ENCODE measurements around the gene COG6.

COG6 gene

DNA sequence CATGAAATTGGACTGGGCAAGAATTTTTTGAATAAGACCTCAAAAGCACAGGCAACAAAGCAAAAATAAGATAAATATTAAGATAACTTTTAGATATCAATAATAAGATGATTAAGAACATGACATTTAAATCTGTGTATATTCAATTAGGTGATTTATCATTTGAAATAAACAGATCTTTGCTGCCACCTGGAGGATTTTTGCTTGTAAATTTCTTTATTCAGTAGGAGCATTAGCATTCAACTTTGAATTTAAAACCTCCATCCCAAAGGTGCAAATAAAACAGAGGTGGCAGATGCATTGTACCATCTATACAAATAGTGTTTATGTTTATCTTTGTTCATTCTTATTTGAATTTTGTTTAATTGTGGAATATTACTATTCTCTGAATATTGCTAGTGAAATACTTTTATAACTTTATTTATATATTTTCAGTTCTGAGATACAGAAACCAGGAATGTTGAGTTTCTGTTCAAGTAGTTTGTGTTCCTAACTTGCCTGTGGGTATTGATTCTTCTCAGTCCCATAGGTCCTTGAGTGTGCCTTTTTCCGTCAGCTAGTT, 20.9 kb downstream of the COG6 start:
- no peak for DNase-seq (ENCODE audit: low read depth in 2 of 2)

GRCh38 chr13:39682310-39682709, 26.8 kb downstream of the COG6 start:
- no peak for DNase-seq (ENCODE audit: low read depth in 2 of 2)

GRCh38 chr13:39682788-39683187, 27.3 kb downstream of the COG6 start:
- DNase-seq (ENCODE audit: low read depth in 2 of 2), result no peak

- peak; percentile 19 to 22 for DNase-seq (ENCODE audit: low read depth in 2 of 2)
Observed at GRCh38 chr13:39684531-39685137, 29.2 kb downstream of the COG6 start.

DNA sequence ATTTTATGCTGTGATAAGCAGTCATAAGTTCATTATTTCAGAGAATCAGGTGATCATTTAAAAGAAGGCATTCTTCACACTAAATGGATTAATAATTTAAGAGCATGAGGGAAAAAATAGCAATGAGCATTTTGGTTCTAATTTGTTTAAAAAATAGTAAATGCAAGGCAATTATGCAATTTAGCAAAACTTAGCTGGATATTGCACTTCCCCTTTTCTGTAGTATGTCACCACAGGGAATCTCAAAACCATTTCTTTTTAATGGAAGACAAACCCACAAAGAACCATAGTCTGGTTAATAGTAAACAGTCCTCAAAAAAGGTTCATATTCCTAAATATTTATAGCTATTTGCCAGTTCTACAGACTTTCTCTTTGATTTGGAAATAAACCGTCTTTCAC, 30.2 kb downstream of the COG6 start:
- DNase-seq (ENCODE audit: low read depth in 2 of 2), result no peak

GRCh38 chr13:39688278-39688677, 32.8 kb downstream of the COG6 start:
- DNase-seq (ENCODE audit: low read depth in 2 of 2), result no peak

DNA sequence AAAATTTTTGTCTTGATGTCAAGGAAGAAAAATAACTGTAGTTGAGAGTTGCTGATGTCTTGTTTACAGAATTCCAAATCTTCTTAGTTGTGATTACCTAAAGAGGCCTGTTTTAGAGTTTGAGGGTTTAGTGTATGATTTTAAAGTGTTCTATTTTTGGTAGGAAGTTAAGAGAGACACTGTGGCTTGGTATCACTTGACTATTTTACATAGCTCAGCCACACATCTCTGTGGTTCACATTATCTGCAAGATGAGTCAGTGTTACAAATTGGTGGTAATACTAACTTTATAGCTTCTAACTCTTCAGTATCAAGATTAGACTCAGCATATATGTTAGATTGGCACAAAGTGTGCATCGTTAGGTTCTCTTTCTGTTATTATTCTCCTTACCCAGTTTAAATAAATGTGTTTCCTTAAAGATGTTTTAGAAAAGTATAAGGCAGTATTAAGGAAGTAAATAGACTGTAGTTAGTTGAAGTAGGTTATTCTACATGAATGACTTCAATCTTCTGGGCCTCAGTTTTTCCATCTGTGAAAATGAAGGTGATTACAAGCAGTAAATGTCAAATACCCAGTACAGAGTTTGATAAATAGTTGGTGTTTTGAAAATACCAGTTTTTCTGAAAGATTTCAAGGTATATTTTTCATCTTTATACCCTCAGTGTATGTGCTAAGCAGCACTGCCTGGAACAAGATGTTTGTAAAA, 33.4 kb downstream of the COG6 start:
- peak in 1 of 2 experiments; percentile 3 for DNase-seq (ENCODE audit: low read depth in 2 of 2)

- peak; percentile 8 to 9 for DNase-seq (ENCODE audit: low read depth in 2 of 2)
Observed at GRCh38 chr13:39692660-39693438, 37.4 kb downstream of the COG6 start.

GRCh38 chr13:39699274-39699673, 43.8 kb downstream of the COG6 start:
- DNase-seq (ENCODE audit: low read depth in 2 of 2), result no peak

DNA sequence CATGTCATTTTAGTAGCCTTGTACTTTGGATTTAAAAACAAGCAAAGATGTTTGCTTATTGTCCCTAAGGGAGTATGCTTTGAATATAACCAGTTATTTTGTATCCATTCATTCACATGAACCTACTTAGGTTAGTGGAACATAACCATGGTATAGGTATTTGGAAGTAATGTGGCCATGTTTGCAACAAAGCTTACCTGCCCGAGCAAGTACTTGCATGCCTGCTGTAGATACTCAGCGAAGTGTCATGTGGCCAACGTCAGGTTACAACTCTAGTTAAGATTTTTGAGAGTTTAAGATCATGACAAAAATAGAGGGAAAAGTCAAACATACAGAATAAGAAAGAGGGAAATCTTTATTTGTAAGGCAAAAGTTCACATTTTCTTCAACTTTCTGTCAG, 57.2 kb downstream of the COG6 start:
- no peak for DNase-seq (ENCODE audit: low read depth in 2 of 2)

- no peak for DNase-seq (ENCODE audit: low read depth in 2 of 2)
Observed at GRCh38 chr13:39729156-39729555, 73.7 kb downstream of the COG6 start.

GRCh38 chr13:39734952-39735351, 79.5 kb downstream of the COG6 start:
- DNase-seq (ENCODE audit: low read depth in 2 of 2), result no peak

- DNase-seq (ENCODE audit: low read depth in 2 of 2), result no peak
Observed at GRCh38 chr13:39737047-39737446, 81.6 kb downstream of the COG6 start.

DNA sequence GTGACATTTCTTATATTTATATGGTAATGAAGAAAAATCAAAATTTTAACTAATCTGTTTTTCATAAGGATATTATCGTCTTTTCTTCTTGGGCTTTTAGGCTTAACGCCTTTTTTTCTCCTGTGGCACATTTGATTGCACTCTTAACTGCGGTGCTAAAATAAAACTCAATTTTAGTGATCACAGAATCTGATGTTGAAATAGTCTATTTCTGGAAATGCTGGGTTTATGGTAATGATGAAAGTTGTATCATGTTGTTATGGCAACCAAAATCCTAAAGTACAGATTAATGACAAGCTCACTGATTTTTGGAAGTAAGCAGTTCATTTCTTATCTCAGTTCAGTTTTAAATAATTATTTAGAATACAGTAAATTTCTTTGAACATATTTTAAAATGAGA, 85.3 kb downstream of the COG6 start:
- DNase-seq (ENCODE audit: low read depth in 2 of 2), result no peak

- no peak for DNase-seq (ENCODE audit: low read depth in 2 of 2)
Observed at GRCh38 chr13:39748961-39749360, 93.5 kb downstream of the COG6 start.

DNA sequence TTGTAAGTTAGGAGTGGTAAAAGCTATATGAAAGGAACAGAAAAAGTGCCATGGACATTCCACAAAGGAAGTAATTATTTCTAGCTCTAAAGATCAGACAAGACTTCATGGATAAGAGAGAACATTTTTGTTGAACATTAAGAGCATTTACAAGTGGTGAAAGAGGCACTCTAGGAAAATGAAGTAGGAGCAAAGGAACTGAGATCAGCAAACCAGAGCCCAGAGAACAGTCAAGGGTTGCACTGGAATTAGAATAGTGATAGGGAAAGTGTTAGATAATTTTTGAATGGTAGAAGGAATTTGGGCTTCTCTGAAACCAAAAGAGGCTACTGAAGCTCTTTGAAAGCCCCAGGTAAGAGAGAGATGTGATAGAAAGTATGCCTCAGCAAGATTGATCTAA, 94.1 kb downstream of the COG6 start:
- DNase-seq (ENCODE audit: low read depth in 2 of 2), result no peak

DNA sequence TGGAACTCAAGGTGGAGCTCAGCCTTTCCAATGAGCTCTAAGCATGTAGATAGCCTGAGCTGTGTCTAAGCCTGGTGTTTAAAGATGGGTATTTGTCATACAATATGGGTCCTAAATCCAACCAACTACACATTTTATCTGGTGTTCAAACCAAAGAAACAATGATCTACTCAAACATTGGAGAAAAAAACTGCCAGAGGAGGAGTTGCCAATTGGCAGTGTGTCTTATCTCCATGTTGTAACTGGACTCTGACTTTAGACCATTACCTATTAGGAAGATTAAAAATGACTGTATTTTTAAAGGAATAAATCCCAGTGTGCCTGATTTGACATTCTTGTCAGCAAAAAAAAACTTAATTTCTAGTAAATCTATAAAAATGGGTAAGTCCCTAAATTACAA, 96.3 kb downstream of the COG6 start:
- DNase-seq (ENCODE audit: low read depth in 2 of 2), result no peak

DNA sequence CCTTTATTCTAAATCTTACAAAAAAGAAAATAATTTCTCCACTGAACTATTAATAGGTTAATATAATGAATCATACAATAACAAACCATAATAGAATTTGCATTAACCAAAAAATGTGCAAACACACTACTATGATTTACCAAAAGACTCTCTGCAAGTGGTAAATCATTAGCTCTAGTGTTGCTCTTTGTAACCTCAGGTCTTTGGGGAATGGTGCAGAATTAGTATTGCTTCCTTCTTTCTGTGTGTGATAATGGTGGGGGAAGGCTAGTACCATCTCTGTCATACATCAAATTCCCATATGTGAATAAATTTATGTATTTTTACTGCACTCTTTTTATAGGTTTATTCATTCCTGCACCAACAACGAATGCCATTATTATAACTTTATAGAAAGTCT, 105.1 kb downstream of the COG6 start:
- no peak for DNase-seq (ENCODE audit: low read depth in 2 of 2)

GRCh38 chr13:39765801-39766463, 110.5 kb downstream of the COG6 start:
- peak in 1 of 2 experiments; percentile 25 for DNase-seq (ENCODE audit: low read depth in 2 of 2)

GRCh38 chr13:39766464-39767158, 111.1 kb downstream of the COG6 start:
- DNase-seq (ENCODE audit: low read depth in 2 of 2), result no peak

- DNase-seq (ENCODE audit: low read depth in 2 of 2), result no peak
Observed at GRCh38 chr13:39767791-39768517, 112.5 kb downstream of the COG6 start.
